ENCODE results near the gene NFKBIZ.
"Not testable (repeated sequence)": the region's sequence is repeated elsewhere in the genome, so short reads cannot be mapped to it uniquely, and the experiment has no call there.

The NFKBIZ gene

DNA sequence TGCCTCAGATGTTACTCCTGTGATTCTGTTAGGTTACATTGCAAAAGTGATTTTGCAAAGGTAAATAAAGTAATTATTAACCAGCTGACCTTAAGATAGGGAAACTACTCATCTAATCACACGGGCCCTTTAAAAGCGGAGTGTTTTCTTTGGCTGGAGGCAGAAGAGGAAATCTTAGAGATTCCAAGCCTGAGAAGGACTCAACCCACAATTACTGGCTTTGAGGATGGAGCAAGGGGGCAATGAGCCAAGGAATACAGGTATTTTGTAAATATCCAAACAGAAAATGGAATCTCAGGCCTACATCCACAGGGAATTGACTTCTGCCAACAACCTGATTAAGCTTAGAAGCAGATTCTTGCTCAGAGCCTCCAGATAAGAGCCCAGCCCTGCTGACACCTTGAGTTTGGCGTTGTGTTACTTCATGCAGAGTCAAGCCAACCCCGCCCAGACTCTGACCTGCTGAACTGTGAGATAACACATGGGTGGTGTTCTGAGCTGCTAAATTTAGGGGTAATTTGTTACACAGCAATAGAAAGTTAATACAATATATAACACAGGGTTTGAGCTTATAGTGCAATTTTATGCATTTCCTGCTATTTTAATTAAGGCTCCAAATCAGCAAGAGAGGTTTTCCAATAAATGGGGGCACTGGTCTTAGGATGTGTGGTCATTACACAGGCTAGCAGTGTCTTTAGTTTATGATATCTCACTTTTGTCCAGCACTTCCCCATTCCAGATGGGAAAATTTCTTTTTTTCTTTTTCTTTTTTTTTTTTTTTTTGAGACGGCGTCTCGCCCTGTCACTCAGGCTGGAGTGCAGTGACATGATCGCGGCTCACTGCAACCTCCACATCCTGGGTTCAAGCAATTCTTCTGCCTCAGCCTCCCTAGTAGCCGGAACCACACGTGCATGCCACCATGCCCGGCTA lies 19.5 kb downstream of the NFKBIZ start:
- no peak for DNase-seq (ENCODE audit: low spot score)
- FAIRE-seq: no peak

DNA sequence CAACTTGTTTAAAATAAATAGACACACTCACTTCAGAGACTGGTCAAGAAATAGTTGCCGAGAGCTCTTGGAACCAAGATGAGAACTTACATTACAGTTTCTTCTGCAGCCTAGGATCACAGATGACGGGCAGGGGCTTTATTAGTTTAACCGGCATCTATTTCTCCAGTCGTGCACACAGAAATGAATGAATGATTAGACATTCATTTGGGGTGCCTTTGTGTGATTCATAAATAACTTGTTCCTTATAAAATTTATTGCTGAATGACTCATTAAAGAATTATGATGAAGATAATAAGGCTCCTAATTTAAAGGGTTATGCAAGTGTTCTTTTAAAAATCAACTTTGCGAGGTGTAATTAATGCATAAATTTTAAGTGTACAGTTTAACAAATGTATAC lies 20.8 kb downstream of the NFKBIZ start:
- FAIRE-seq: no peak
- no peak for DNase-seq (ENCODE audit: low spot score)

DNA sequence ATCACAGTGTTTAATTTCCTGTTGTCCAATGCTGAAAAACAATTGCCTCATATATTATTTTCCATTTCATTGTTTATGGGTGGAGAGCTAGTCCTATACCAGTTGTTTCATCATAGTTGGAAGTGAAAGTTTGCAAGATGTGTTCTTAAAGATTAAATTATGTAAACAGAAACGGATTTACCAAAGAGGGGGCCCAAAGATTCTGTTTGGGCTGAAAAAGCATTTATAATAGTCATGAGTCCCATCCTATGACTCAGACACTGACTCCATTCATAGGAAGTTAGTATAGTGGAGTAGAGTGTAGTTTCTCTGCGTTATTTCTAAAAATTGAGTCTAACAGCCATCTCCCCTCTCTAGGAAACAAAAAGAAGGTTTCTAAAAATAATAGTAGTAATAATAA lies 24.3 kb downstream of the NFKBIZ start:
- DNase-seq (ENCODE audit: low spot score): no peak
- no peak for FAIRE-seq

DNA sequence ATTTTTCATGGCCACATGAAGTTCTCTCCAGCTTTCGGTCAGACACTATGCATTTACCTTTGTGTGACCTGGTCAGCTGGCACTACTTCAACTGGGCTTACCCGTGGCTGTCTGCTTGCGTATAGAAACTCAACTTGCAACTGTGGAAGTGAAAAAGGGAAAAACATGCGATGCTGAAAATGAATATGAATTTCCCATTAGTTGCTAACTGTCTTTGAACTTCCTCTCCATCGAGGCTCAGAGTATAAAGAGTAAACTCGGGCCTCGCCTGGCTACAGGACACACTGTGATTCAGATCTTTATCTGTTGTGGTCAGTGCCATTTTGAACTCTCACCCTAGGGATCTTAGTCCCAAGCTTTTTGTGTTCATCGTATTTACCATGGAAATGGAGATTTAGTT lies 26.8 kb downstream of the NFKBIZ start:
- DNase-seq (ENCODE audit: low spot score): no peak
- no peak for FAIRE-seq

DNA sequence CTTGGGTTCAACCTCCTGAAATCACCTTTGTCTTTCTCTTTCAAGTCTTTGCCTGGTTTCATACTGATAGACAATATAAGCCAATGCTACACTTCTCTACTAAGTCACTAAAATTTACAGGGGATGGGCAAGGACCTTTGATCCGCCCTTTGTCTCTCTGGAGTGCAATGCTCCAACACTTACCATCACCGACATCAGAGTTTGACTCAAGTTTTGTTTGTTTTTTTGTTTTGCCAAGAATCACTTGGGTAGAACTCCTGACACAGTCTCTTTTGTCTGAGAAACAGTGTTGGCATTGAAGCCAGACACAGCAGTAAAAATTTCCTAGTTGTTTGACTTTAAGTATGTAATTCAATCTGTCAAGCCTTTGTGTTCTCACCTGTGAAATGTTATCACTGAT lies 29.3 kb downstream of the NFKBIZ start:
- FAIRE-seq (peak; percentile 30), DNase-seq (ENCODE audit: low spot score) (no peak)

DNA sequence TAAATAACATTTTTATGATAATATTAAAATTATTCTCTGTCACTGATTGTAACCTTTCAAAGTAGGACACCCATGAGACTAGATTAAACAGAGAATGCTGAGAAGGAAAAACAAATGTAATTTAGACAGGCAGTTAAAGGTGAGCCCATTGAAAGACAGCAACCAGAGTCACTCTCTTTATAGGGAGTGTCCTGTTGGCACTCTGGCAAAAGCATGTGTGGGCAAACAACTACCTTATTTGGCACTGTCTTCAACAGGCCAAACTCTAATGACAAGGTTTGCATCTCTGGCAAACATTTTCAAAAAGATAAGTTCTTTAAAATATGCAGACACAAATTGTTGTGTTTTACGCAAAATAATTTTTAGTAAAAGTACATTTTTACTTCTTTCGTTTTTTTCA lies 29.8 kb downstream of the NFKBIZ start:
- DNase-seq (ENCODE audit: low spot score): no peak
- no peak for FAIRE-seq

DNA sequence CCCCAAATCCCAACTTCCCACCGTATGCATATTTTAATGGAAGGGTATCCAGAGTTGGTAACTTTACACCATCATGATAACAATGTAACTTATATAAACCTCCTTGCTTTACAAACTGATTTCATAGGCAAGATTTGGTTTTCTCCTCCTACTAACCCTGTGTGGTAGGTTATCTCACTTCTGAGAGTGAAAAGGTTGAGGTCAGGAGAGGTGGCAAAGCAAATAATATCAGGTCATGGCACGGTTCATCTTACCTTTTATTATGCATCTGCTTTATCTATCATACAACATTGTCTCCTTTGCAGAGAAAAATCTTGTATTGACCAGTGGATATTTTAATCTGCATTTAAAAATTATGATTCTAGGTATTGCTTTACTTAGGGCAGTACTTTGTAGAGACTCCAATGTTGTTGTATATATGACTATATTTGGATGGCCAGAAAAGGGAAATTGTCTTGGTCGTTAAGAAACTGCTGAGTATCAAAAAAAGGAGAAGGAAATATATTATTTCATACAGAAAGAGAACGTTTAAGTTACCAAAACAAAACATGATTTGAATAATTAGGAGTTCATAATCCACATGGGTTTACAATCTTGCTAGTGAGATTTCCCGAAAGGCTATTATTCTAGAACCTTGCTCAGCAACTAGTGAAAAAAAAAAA lies 30.4 kb downstream of the NFKBIZ start:
- FAIRE-seq (no peak), DNase-seq (ENCODE audit: low spot score) (no peak)

DNA sequence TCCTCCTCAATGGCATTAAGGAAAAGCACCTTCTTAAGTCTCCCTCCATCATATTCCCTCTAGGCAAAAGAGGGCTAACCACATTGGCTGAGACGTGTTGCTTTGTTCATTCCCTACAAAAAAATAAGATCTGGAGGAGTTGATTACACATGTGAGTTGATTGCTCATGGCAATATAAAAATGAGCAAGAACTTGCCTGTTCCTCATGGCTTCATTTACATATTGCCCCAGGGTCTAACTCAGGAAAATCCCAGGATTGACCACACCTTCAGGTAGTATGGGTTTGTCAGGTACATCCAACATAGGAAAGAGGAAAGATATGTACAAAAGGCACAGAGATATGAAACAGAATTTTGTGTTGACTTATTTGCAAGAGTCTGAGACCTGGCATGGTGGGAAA lies 35.5 kb downstream of the NFKBIZ start:
- DNase-seq (ENCODE audit: low spot score) (no peak), FAIRE-seq (no peak)

DNA sequence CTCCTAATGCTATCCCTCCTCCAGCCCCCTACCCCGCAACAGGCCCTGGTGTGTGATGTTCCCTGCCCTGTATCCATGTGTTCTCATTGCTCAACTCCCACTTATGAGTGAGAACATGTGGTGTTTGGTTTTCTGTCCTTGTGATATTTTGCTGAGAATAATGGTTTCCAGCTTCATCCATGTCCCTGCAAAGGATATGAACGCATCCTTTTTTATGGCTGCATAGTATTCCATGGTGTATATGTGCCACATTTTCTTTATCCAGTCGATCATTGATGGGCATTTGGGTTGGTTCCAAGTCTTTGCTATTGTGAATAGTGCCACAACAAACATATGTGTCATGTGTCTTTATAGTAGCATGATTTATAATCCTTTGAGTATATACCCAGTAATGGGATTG lies 36.3 kb downstream of the NFKBIZ start:
- DNase-seq (ENCODE audit: low spot score); FAIRE-seq: not testable (repeated sequence)

DNA sequence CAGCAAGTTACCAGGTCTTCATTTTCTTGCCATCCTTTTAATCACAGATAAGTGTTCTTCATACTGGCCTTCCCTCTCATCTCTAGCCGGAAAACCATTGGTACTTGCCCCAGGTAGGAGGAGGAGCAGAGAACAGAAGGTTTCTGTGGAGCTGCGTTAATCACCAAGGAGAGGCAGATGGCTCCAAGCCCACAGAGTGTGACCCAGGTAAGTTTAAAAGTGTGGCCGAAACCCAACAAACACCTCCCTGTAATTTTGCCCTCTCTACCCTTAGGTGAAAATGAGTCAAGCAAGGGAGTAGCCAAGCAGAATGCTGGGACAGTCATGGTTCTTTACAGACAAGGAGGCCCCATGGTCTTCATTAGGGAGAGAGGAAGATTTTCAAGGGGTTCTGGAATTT lies 37.3 kb downstream of the NFKBIZ start:
- no peak for FAIRE-seq

DNA sequence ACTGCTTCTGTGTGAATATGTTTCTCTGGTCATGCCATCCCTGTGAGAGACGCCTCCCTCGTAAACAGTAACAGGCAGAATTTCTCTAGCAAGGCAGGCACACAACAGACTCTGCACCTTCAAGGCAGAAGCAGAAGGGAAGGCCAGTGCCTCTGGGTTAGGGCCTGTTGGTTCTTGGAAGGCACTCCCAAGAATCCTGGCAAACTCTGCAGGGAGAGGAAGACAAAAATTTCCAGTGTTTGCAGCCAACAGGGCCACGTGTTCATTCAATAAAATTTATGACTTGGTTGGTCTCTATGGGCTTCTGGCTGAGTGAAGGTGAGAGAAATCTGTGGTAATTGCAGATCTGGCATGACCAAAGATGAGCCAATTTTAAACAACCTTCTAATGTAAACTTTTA lies 39.3 kb downstream of the NFKBIZ start:
- FAIRE-seq (no peak), DNase-seq (ENCODE audit: low spot score) (no peak)

More for the DNA sequence above, 37.3 kb downstream of the NFKBIZ start:
- no peak for DNase-seq (ENCODE audit: low spot score)

DNA sequence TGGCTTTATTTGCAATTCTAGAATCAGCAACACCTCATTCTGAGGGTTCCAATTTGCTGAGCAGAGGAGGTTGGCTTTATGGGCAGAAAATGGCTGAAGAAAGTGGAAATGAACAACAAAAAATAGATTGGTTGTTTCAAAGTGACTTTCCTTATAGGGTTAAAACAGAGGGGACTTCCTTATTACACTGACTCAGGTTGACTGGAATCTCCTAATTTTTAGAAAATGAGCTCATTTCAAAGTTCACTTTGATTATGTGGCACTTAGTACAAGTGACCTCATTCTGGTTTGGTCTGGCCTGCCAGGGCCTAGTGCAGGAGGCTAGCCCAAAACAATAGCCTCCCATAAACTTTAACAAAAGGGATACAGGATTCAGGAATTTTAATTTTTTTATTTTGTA lies 41.4 kb downstream of the NFKBIZ start:
- DNase-seq (ENCODE audit: low spot score): peak; percentile 48
- FAIRE-seq: no peak

DNA sequence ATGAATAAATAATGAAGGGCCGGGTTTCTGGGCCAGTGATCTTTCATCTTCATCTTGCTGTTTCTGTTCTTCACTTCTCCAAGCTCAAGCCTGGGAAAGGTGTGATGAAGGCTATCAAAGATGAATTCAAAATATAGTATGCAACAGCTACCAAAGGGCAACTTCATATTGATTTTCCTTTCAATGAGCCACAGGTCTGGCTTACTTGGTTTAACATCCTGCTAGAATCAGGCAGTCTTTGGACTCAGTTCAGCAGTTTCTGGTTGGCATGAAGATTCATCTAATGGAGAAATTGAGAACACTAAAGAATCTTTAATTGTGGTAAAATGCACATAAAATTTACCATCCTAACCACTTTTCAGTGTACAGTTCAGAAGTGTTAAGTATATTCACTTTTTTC lies 43.3 kb downstream of the NFKBIZ start:
- FAIRE-seq: no peak
- DNase-seq (ENCODE audit: low spot score): no peak

DNA sequence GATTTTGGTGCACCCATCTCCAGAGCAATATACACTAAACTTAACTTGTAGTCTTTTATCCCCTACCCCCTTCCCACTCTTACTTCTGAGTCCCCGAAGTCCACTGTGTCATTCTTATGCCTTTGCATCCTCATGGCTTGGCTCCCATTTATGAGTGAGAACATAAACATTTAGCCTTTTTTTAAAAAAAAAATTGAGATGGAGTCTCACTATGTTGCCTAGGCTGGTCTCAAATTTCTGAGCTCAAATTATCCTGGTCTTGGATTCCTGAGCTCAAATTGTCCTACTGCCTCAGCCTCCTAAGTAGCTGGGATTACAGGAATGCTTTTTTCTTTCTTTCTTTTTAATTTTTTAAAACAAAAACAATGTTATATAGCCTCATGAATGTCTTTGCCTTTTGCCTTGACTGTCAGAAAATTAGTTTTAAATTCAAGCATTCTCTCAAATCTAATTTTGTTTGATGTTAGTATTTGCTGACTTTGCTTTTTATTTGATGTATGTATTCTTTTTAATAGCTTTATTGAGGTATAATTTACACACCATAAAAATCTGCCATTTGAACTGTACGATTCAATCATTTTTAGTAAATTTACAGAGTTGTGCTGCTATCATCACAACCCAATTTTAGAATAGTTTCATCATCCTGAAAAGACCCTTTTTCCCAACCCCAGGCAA lies 46.9 kb downstream of the NFKBIZ start:
- no peak for DNase-seq (ENCODE audit: low spot score)

DNA sequence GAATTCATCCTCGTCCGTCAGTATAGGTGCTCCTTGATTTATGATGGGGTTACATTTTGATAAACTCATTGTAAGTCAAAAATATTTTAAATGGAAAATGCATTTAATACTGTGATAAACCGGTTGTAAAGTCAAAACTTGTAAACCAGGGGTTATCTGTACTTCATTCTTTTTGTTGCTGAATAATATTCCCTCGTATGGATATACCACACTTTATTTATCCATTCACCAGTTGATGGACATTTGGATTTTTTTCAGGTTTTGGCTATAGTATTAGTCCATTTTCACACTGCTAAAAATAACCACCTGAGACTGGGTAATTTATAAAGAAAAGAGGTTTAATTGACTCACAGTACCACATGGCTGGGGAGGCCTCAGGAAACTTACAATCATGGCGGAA lies 47.7 kb downstream of the NFKBIZ start:
- FAIRE-seq (no peak), DNase-seq (ENCODE audit: low spot score) (no peak)

More for the DNA sequence above, 46.9 kb downstream of the NFKBIZ start:
- FAIRE-seq: no peak

DNA sequence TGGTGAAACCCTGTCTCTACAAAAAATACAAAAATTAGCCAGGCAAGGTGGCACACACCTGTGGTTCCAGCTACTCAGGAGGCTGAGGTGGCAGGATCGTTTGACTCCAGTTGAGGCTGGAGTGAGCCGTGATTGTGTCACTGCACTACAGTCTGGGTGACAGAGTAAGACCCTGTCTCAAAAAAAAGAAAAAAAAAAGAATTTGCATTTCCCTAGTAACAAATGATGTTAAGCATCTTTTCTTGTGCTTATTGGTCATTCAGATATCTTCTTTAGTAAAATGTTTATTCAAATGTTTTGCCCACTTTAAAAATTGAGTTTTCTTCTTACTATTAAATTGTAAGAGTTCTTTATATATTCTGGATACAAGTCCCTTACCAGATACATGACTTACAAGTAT lies 48.7 kb downstream of the NFKBIZ start:
- DNase-seq (ENCODE audit: low spot score) (no peak), FAIRE-seq (no peak)

DNA sequence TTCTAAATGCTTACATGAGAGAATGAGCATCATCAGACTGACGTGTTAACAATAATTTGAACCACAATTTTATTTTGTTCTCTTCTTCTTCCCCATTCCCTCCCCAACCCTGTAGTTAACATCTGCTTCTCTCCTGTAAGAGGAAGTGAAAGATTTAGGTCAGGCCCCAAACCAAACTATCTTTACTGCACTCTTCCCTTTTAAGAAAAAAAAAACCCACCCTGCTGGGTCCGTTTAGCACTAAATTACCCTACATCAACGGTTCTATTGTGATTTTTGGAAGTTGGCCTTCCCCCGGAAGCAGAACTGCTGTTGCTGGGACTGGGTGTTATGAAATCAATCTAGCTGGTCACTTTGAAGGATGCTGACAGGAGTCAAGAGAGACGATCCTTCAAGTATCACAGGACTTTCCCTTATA lies 49.4 kb downstream of the NFKBIZ start:
- FAIRE-seq (no peak), DNase-seq (ENCODE audit: low spot score) (no peak)

DNA sequence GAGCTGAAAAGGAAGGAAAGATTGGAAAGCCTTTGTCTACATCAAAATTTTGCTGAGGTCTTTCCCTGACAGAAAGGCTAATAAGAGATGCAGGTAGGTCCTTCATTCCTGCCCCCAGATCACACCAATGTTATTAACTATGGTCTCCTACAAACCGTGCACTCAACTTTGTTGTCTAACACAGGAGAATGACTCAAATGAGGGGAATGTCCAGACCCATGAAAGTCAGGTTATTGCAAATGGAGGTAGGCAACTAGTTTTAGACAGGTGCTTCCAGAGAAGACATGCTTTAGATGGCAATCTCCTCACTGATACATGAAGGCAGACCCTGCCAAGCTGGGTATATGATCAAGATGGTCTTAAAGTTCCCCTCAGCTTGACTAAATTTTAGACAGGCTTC lies 51.0 kb downstream of the NFKBIZ start:
- no peak for FAIRE-seq
- no peak for DNase-seq (ENCODE audit: low spot score)

DNA sequence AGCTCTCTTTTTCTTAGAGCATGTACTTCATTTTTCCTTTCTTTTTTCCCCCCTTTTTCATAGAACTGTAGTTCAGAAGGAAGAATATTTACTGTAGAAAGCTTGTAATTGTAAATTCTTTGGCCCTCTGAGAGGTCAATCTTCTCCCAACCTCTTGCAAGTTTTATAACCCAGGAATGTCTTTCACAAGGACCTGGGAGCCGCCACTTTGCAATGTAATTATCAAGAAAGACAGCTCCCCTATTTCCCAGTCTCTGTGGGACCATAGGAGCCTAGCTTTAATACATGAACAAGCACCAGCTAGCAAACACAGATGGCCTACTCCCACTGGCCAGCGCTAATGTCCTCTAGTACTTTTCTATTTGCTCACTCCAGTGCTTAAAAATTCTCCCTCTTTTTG lies 51.4 kb downstream of the NFKBIZ start:
- FAIRE-seq: no peak

DNA sequence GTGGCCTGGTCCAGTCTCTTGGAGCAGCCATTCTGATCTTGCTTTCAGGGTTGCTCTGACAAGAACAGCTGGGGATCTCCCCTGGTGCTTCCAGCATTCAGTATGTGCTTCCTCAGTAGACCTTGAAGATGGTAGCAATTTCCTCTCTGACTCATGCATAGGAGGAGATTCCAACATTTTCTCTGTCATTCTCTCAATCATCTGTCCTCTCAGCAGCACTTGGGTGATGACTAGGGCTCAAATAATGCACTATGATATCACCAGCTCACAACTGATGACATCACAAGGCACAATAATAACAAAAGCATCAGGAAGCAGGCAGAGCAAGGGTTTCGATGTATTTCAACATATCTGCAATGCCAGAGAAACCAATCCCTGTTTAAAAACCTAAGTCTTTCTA lies 52.7 kb downstream of the NFKBIZ start:
- peak; percentile 63 for FAIRE-seq
- DNase-seq (ENCODE audit: low spot score): peak; percentile 52

More for the DNA sequence above, 51.4 kb downstream of the NFKBIZ start:
- DNase-seq (ENCODE audit: low spot score): no peak

DNA sequence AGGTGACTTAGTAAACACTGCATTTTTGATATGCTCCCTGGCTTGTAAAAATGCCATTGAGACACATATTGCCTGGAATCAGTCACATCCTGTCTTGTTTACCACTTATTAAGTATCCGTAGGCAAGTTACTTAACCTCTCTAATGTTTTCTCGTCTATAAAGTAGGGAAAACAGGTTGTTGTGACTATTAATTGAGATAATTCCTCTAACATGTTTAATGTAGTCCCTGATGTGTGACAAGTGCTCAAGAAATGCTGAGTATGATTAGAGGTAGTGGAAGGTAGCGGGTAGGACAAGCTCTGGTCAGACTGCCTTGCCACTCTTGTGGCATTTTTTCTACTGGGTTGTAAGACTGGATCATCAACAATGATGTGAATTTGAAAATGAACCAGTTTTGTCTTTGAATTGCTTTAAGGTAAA lies 54.1 kb downstream of the NFKBIZ start:
- FAIRE-seq (peak; percentile 20), DNase-seq (ENCODE audit: low spot score) (no peak)

DNA sequence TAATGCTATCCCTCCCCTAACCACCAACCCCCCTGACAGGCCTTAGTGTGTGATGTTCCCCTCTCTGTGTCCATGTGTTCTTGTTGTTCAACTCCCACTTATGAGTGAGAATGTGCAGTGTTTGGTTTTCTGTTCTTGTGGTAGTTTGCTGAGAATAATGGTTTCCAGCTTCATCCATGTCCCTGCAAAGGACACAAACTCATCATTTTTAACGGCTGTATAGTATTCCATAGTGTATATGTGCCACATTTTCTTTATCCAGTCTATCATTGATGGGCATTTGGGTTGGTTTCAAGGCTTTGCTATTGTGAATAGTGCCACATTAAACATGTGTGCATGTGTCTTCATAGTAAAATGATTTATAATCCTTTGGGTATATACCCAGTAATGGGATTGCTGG lies 56.3 kb downstream of the NFKBIZ start:
- not testable (repeated sequence) for DNase-seq (ENCODE audit: low spot score); FAIRE-seq

All from urothelium cell line (cell line).